GM12875 (cell line): ENCODE measurements around the gene TNXB.

Source experiments
- H3K4me3 ChIP-seq: one replicate; pipeline ENCODE4 v1.5.1; 2011; ENCODE audit warnings: low read depth, low read length, control low read depth
- CTCF ChIP-seq: IDR thresholded peaks from 2 replicates; pipeline ENCODE4 v1.5.1; 2011; ENCODE audit warnings: low read depth, mild to moderate bottlenecking, control low read depth, inconsistent platforms, low read length, moderate library complexity, borderline replicate concordance; ENCODE audit not compliant: insufficient read depth

The TNXB gene

GRCh38 chr6:32152769-32153563, 43.8 kb upstream of the TNXB start:
- no peak for TF ChIP-seq CTCF
- no peak overlapping the region for H3K4me3 ChIP-seq

- H3K4me3 ChIP-seq, result no peak within 1 kb of the TSS
- no peak for TF ChIP-seq CTCF
Measured at GRCh38 chr6:32151863-32152768, 43.0 kb upstream of the TNXB start, which contains the start of gene PRRT1. TSS of gene PRRT1 (minus strand) at chr6:32151939. CDS start at chr6:32151827, 112 bp downstream.

- no peak for TF ChIP-seq CTCF
- no peak overlapping the region for H3K4me3 ChIP-seq
Measured at GRCh38 chr6:32151181-32151862, 42.2 kb upstream of the TNXB start.

GRCh38 chr6:32149932-32150870, 41.1 kb upstream of the TNXB start:
- no peak overlapping the region for H3K4me3 ChIP-seq
- TF ChIP-seq CTCF, result no peak

- H3K4me3 ChIP-seq, result no peak overlapping the region
- TF ChIP-seq CTCF, result no peak
Measured at GRCh38 chr6:32149092-32149755, 40.1 kb upstream of the TNXB start.
